Measurements from ENCODE around the gene EOGT.
A peak's percentile ranks its signal among the peaks of the same experiment; 100 is the strongest.

Gene EOGT

DNA sequence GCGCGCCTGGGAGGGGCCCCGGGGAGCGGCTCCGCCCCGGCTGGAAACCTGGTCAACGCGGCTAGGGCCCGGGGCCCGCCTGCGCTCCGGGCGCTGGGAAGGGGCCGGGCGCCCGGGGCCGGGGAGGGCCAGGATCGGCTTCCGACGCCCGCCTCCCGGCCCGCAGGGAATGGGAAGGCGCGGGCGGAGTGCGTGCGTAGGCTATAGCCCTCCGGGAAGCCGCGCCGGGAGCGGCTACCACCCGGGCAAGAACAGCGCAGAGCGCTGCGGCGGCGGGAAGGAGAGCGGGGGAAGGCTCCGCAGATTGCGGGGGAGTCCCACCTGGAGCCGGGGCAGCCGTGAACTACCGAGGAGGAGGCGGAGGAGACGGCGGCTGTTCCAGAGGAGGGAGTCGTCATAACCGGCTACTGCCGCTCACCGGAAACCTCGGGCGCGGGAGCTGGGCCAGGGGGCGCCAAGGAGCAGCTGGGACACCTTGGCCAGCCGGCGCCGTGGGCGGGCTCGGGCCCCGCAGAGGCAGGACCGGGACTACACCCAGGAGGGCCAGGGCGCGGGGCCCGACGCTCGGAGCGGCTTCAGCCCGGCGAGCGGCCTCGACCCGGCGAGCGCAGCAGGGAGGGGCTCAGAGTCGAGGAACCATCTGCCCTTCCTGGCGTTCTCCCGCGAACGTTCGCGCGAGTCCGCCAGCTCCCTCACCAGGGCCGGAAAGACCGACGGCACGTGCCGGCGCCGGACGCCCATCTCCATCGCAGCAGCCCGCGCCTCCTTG, at the start of gene EOGT:
Gene EOGT (minus strand): TSS at position 432 of the 769 bp plus-strand sequence. CDS start 3,838 bp downstream, outside the sequence.
- Histone ChIP-seq H3K4me3 (ENCODE audit: low read length) (peak within 1 kb of the TSS; percentile 64), H4K20me1 (ENCODE audit: insufficient read depth, low read length) (no peaks in the 10 kb centered on the region), H3K27ac (ENCODE audit: low read length) (peak within 1 kb of the TSS; percentile 18; the same call in 1 of the 2 replicates), H3K27me3 (replicated peaks; ENCODE audit: insufficient read depth, low read length) (no peaks in the 10 kb centered on the region), H3K9me2 (replicated peaks; ENCODE audit: insufficient read depth, low read length) (no peaks in the 10 kb centered on the region), H3K4me2 (ENCODE audit: low read depth, low read length) (peak within 1 kb of the TSS; percentile 96), H3K9ac (ENCODE audit: low read length) (peak within 1 kb of the TSS; percentile 85), H3K9me3 (replicated peaks; ENCODE audit: insufficient read depth, low read length) (no peaks in the 10 kb centered on the region), H2AFZ (ENCODE audit: low read length) (peak within 1 kb of the TSS; percentile 96), H3K79me2 (ENCODE audit: low read length) (no peaks in the 10 kb centered on the region), H3F3A (ENCODE audit: insufficient read depth, low read length) (0 out of 2 replicates have a peak, but pooled peaks cover 5% of the 10 kb centered on the region), H3K36me3 (replicated peaks; ENCODE audit: insufficient read depth, low read length) (no peaks in the 10 kb centered on the region), H3K4me1 (ENCODE audit: low read length) (peaks cover 6% of the 10 kb centered on the region)
- DNase-seq: peak; percentile 85
- TF ChIP-seq, protein P1, sequence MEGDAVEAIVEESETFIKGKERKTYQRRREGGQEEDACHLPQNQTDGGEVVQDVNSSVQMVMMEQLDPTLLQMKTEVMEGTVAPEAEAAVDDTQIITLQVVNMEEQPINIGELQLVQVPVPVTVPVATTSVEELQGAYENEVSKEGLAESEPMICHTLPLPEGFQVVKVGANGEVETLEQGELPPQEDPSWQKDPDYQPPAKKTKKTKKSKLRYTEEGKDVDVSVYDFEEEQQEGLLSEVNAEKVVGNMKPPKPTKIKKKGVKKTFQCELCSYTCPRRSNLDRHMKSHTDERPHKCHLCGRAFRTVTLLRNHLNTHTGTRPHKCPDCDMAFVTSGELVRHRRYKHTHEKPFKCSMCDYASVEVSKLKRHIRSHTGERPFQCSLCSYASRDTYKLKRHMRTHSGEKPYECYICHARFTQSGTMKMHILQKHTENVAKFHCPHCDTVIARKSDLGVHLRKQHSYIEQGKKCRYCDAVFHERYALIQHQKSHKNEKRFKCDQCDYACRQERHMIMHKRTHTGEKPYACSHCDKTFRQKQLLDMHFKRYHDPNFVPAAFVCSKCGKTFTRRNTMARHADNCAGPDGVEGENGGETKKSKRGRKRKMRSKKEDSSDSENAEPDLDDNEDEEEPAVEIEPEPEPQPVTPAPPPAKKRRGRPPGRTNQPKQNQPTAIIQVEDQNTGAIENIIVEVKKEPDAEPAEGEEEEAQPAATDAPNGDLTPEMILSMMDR (IDR thresholded peaks at IDR 0.05; ENCODE audit: low read length): peak; percentile 61
- no peak for TF ChIP-seq EZH2 (optimal IDR thresholded peaks at IDR 0.05; ENCODE audit: low read depth, low read length)

DNA sequence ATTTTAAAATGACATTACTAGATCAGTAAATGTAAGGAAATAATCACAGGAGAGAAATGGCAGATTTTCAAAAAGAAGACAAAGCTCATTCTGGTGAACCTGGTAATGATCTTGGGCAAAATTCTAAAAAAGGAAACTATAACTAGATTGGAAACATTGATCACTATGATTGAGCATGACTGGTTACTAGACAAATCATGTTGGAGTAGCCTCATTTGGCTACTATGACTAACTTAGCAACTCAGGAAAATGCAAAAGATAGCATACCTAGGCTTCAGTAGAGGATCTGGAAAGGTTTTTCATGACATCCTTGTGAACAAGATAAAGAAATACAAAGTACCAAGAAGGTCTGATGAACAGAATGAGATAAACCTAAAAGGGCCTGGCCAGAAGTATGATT, 46.2 kb upstream of the EOGT start:
- no peak for DNase-seq
- H3K36me3 ChIP-seq (replicated peaks; ENCODE audit: insufficient read depth, low read length): peaks cover 12% of the 10 kb centered on the region
- H3K4me2 ChIP-seq (ENCODE audit: low read depth, low read length): no peak overlapping the region
- H3K4me1 ChIP-seq (ENCODE audit: low read length): no peaks in the 10 kb centered on the region
- H3K27me3 ChIP-seq (replicated peaks; ENCODE audit: insufficient read depth, low read length): no peaks in the 10 kb centered on the region
- H3K27ac ChIP-seq (ENCODE audit: low read length): no peak overlapping the region
- TF ChIP-seq, protein P1 (IDR thresholded peaks at IDR 0.05; ENCODE audit: low read length): no peak
- TF ChIP-seq EZH2phosphoT487 (IDR thresholded peaks at IDR 0.05; ENCODE audit: low read length) (no peak), EZH2 (optimal IDR thresholded peaks at IDR 0.05; ENCODE audit: low read depth, low read length) (no peak)
- H3K9ac ChIP-seq (ENCODE audit: low read length): no peak overlapping the region
- H4K20me1 ChIP-seq (ENCODE audit: insufficient read depth, low read length): no peaks in the 10 kb centered on the region
- no peaks in the 10 kb centered on the region for H3K9me2 ChIP-seq (replicated peaks; ENCODE audit: insufficient read depth, low read length)
- 0 out of 2 replicates have a peak, but pooled peaks cover 5% of the 10 kb centered on the region for H3F3A ChIP-seq (ENCODE audit: insufficient read depth, low read length)
- no peak overlapping the region for H3K4me3 ChIP-seq (ENCODE audit: low read length)
- H3K79me2 ChIP-seq (ENCODE audit: low read length): no peaks in the 10 kb centered on the region
- no peak overlapping the region for H2AFZ ChIP-seq (ENCODE audit: low read length)
- no peaks in the 10 kb centered on the region for H3K9me3 ChIP-seq (replicated peaks; ENCODE audit: insufficient read depth, low read length)

DNA sequence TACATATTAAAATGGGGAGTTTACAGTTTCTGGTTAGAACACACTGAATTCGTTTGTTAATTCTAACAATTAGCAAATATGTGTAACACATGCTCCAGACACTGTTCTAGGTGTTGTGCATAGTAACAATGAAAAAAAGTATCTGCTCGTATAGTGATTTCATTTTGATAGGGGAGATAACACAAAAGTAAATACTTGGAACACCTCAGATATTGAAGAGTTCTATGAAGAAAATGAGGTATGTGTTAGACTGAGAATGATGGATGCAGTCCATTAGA, 45.4 kb upstream of the EOGT start:
- no peak for TF ChIP-seq EZH2phosphoT487 (IDR thresholded peaks at IDR 0.05; ENCODE audit: low read length)
- TF ChIP-seq, protein P1 (IDR thresholded peaks at IDR 0.05; ENCODE audit: low read length): no peak
- no peak for TF ChIP-seq EZH2 (optimal IDR thresholded peaks at IDR 0.05; ENCODE audit: low read depth, low read length)
- no peak overlapping the region for H2AFZ ChIP-seq (ENCODE audit: low read length)
- H4K20me1 ChIP-seq (ENCODE audit: insufficient read depth, low read length): no peaks in the 10 kb centered on the region
- no peak overlapping the region for H3K27ac ChIP-seq (ENCODE audit: low read length)
- no peak overlapping the region for H3K9ac ChIP-seq (ENCODE audit: low read length)
- peaks cover 15% of the 10 kb centered on the region for H3K36me3 ChIP-seq (replicated peaks; ENCODE audit: insufficient read depth, low read length)
- no peak for DNase-seq
- H3K4me2 ChIP-seq (ENCODE audit: low read depth, low read length): no peak overlapping the region
- no peaks in the 10 kb centered on the region for H3K27me3 ChIP-seq (replicated peaks; ENCODE audit: insufficient read depth, low read length)
- H3K4me1 ChIP-seq (ENCODE audit: low read length): no peaks in the 10 kb centered on the region
- H3K4me3 ChIP-seq (ENCODE audit: low read length): no peak overlapping the region
- H3F3A ChIP-seq (ENCODE audit: insufficient read depth, low read length): 0 out of 2 replicates have a peak, but pooled peaks cover 5% of the 10 kb centered on the region
- H3K9me3 ChIP-seq (replicated peaks; ENCODE audit: insufficient read depth, low read length): no peaks in the 10 kb centered on the region
- no peaks in the 10 kb centered on the region for H3K79me2 ChIP-seq (ENCODE audit: low read length)
- H3K9me2 ChIP-seq (replicated peaks; ENCODE audit: insufficient read depth, low read length): no peaks in the 10 kb centered on the region

Measured in MM.1S (cell line).